Esophagus muscularis mucosa (tissue), 4 donors: ENCODE data around the gene SLC39A11. TPM values are rescaled to one million over a fixed set of nuclear protein-coding genes. Genes with fewer than 3 reads are reported as not detected.

ENCODE experiments used
- DNase-seq: peaks from one replicate; pipeline ENCODE4 v3.0.0-alpha.2; 2017; ENCODE audit errors: extremely low spot score
- H3K27ac ChIP-seq, 4 donors: fragments of 200-600 bp; sonication (generic); replicated peaks in 1 of 4; 1 replicate in 3 of 4; 2 replicates in 1 of 4; pipeline ENCODE4 v1.5.1; 2016 to 2019; ENCODE audit warnings: mild to moderate bottlenecking in 1 of 4
- H3K27me3 ChIP-seq, 4 donors: fragments of 200-600 bp; sonication (generic); one replicate each; pipeline versions ENCODE4 v1.5.1 to v1.6.0; 2016 to 2019
- H3K36me3 ChIP-seq, 4 donors: fragments of 200-600 bp; sonication (generic); one replicate each; pipeline ENCODE4 v1.5.1; 2016 to 2019
- H3K4me1 ChIP-seq, 4 donors: fragments of 200-600 bp; sonication (generic); one replicate each; pipeline ENCODE4 v1.5.1; 2016 to 2019
- H3K4me3 ChIP-seq, 4 donors: fragments of 200-600 bp; sonication (generic); 1 replicate in 2 of 4; 2 replicates in 2 of 4; pipeline ENCODE4 v1.5.1; 2016 to 2019; ENCODE audit warnings: mild to moderate bottlenecking in 4 of 4, moderate library complexity in 1 of 4
- H3K9me3 ChIP-seq, 4 donors: fragments of 200-600 bp; sonication (generic); 1 replicate in 3 of 4; 2 replicates in 1 of 4; pipeline ENCODE4 v1.5.1; 2016 to 2019
- EP300 ChIP-seq: sonication (generic); formaldehyde crosslinking; IDR thresholded peaks from one replicate; pipeline ENCODE4 v1.6.1; 2017; ENCODE audit warnings: antibody characterized with exemption
- POLR2A ChIP-seq: fragments of 450-650 bp; IDR thresholded peaks from one replicate; pipeline ENCODE4 v1.6.1; 2017; ENCODE audit warnings: antibody characterized with exemption, moderate library complexity, mild to moderate bottlenecking, low read depth
- POLR2AphosphoS5 ChIP-seq, 2 donors: sonication (generic); formaldehyde crosslinking; IDR thresholded peaks; one replicate each; pipeline ENCODE4 v1.6.1; 2017; ENCODE audit warnings: antibody characterized with exemption in 2 of 2
- WGBS: methylation state at CpG from one replicate; pipeline ENCODE4 v1.1.5; 2018; 5-methylcytosine and 5-hydroxymethylcytosine counted together
- intact Hi-C: fragments of 100-400 bp; cut with DNase I; formaldehyde crosslinking; loops from one replicate; pipeline ENCODE4 v1.15.1; 2023
- total RNA-seq, 4 donors: library from RNA; depleted of rRNA; stranded (reverse); fragments of >200 nt; gene quantifications; one replicate each; pipeline versions ENCODE4 v1.1.0 to v1.2.1, GENCODE V29; 2016
- TF ChIP-seq, protein P1 (sequence below), 3 experiments: fragments of 200-600 bp in 2 of 3; fragments of 450-650 bp in 1 of 3; sonication (generic) in 2 of 3; IDR thresholded peaks; one replicate each; pipeline ENCODE4 v1.5.1; 2017 to 2019; ENCODE audit warnings: antibody characterized with exemption in 3 of 3, mild to moderate bottlenecking in 2 of 3, moderate library complexity in 1 of 3

Gene SLC39A11
- total RNA-seq, 4 donors from 2014 or later: 7.5 to 20.2 (median 18.4) TPM

DNA sequence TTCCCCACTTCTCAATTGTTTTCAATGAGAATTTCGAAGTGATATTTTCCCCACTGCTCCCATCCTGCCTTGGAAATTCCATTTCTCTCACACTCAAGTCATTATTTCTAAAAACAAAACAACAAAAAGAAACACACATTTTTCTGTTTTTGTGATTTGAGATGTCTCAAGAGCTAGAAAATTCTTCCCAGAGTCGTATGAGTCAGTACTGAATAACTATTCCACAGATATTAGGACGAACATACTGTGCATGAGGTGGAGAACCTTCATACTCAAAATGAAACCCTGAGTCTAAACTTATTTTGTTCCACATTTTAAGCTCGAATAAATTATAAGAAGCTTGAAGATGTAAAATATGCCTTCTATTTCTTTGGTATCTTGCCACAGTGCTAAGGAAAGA is 204.6 kb downstream of the SLC39A11 start:
- Histone ChIP-seq H3K4me3 (no peak overlapping the region), H3K27me3 (no peaks in the 10 kb centered on the region), H3K27ac (no peak overlapping the region), H3K4me1 (no peaks in the 10 kb centered on the region), H3K36me3 (peaks cover 0 to 5% (median 0%) of the 10 kb centered on the region in 4 donors), H3K9me3 (no peaks in the 10 kb centered on the region)
- intact Hi-C loops: no loop called here
- no peak for DNase-seq
- TF ChIP-seq, protein P1, sequence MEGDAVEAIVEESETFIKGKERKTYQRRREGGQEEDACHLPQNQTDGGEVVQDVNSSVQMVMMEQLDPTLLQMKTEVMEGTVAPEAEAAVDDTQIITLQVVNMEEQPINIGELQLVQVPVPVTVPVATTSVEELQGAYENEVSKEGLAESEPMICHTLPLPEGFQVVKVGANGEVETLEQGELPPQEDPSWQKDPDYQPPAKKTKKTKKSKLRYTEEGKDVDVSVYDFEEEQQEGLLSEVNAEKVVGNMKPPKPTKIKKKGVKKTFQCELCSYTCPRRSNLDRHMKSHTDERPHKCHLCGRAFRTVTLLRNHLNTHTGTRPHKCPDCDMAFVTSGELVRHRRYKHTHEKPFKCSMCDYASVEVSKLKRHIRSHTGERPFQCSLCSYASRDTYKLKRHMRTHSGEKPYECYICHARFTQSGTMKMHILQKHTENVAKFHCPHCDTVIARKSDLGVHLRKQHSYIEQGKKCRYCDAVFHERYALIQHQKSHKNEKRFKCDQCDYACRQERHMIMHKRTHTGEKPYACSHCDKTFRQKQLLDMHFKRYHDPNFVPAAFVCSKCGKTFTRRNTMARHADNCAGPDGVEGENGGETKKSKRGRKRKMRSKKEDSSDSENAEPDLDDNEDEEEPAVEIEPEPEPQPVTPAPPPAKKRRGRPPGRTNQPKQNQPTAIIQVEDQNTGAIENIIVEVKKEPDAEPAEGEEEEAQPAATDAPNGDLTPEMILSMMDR (IDR thresholded peaks at IDR 0.05): no peak
- TF ChIP-seq EP300: no peak
- TF ChIP-seq POLR2A: no peak
- TF ChIP-seq POLR2AphosphoS5 (IDR thresholded peaks at IDR 0.05): no peak
- WGBS: 84% methylated on average over 4 of the region's 4 CpGs

DNA sequence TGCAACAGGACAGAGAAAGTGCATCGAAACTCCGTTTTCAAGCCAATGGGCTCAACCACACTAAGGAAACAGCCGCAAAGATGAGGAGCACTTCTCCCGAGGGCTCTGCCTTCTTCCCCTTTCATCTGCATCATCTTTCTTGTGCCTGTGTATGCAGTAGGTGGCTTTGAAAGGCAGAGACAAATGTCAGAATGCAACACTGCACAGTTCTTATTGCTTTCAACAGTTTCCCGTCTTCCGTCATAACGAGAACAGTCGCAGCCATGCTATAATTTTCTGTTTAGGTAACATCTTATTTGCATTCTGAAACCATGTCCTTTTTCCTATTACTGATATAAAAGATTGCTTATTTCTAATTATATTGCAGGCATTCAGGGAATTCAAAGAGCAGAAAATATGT is 205.2 kb downstream of the SLC39A11 start:
- H3K27me3 ChIP-seq: no peaks in the 10 kb centered on the region
- WGBS: 79% methylated on average over 8 of the region's 8 CpGs
- TF ChIP-seq POLR2A: no peak
- H3K27ac ChIP-seq: no peak overlapping the region
- H3K4me3 ChIP-seq: no peak overlapping the region
- H3K36me3 ChIP-seq: peaks cover 0 to 5% (median 0%) of the 10 kb centered on the region in 4 donors
- intact Hi-C loops: no loop called here
- no peaks in the 10 kb centered on the region for H3K9me3 ChIP-seq
- H3K4me1 ChIP-seq: no peaks in the 10 kb centered on the region
- no peak for DNase-seq

DNA sequence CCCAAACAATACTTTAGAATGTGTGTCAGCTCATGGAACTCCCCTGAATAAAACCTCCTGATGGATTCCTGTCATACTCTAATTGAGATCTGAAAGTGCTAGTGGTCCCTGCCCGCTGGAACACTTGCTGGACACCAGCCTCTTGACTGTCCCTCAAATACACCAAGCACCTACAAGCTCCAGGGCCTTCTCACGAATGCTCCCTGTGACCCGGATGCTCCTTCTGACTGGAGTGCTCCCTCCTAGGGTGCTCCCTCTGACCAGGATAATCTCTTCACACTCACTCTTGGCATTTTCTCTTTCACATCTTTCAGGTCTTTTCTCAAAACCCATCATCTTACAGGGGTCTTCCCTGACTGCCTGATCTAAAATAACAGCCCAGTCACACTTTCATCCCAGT is 205.9 kb downstream of the SLC39A11 start:
- H3K9me3 ChIP-seq: no peaks in the 10 kb centered on the region
- peaks cover 0 to 5% (median 0%) of the 10 kb centered on the region in 4 donors for H3K36me3 ChIP-seq
- no peak overlapping the region for H3K4me3 ChIP-seq
- no peaks in the 10 kb centered on the region for H3K27me3 ChIP-seq
- 100% methylated on average over 3 of the region's 3 CpGs for WGBS
- TF ChIP-seq, protein P1 (IDR thresholded peaks at IDR 0.05): no peak
- TF ChIP-seq POLR2AphosphoS5 (IDR thresholded peaks at IDR 0.05): no peak
- TF ChIP-seq EP300: no peak
- TF ChIP-seq POLR2A: no peak
- intact Hi-C loops: no loop called here
- no peak for DNase-seq
- no peak overlapping the region for H3K27ac ChIP-seq
- no peaks in the 10 kb centered on the region for H3K4me1 ChIP-seq

DNA sequence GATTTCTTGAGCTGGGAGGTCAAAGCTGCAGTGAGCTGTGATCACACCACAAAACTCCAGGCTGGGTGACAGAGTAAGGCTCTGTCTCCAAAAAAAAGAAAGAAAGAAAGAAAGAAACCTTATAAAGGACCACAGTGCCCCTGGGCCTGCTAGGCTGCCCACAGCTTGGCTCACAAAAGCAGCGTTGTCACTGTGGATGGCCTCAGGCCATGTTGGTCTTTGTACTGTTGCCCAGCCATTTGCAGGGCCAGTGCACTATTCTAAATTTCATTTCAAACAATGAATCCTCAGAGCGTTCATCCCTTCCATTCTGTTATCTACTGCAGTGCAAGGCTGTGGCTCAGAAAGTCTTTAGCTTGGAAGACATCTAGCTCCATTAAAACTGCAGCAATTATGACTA is 208.4 kb downstream of the SLC39A11 start:
- WGBS: 88% methylated on average over 2 of the region's 2 CpGs
- Histone ChIP-seq H3K36me3 (peaks cover 0 to 12% (median 3%) of the 10 kb centered on the region in 4 donors), H3K27ac (no peak overlapping the region), H3K4me1 (no peaks in the 10 kb centered on the region), H3K9me3 (peaks cover 0 to 12% (median 9%) of the 10 kb centered on the region in 4 donors), H3K27me3 (no peaks in the 10 kb centered on the region), H3K4me3 (no peak overlapping the region)
- no peak for TF ChIP-seq POLR2AphosphoS5 (IDR thresholded peaks at IDR 0.05)
- intact Hi-C loops: no loop called here
- no peak for DNase-seq

DNA sequence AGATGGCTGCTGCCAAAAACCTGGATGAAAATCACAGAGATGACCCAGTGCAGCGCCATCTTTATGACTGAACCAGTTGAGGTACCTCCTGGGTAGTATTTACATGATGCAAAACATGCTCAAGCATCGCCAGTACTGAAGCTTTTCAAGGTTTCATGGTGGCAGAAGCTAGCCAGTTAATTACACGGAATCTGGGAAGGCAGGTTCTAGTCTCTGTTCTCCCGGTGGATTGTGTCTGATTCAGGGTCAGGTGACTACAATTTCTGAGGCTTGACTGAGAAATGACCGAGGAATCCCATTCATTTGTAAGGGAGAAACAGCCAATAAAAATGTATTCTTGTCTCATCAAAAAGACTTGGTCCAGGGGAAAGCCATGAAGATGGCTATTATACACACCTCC is 209.1 kb downstream of the SLC39A11 start:
- H3K9me3 ChIP-seq: peaks cover 0 to 12% (median 9%) of the 10 kb centered on the region in 4 donors
- no peak for TF ChIP-seq EP300
- no peak for TF ChIP-seq POLR2A
- no peak for TF ChIP-seq POLR2AphosphoS5 (IDR thresholded peaks at IDR 0.05)
- TF ChIP-seq, protein P1 (IDR thresholded peaks at IDR 0.05): no peak

DNA sequence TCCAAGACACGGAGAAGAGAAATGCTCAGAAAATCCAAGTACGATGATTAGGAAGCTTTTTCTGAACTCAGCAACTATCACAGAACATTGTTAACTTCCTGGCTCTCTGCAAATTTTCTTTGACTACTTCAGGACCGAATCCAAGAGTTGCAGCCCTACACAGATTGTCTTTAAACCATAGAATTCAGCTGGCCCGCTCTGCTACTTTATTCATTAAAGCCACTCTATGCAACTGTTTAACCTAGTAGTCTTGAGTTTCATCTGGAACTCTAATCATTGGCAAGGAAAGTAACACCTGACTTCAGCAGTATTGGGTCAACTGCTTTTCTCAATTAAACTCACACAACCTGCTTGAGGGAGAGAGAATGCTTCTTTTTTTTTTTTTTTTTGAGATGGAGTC is 210.1 kb downstream of the SLC39A11 start:
- Histone ChIP-seq H3K4me3 (no peak overlapping the region), H3K27me3 (no peaks in the 10 kb centered on the region), H3K36me3 (peaks cover 0 to 12% (median 3%) of the 10 kb centered on the region in 4 donors), H3K4me1 (no peaks in the 10 kb centered on the region), H3K9me3 (peaks cover 0 to 16% (median 9%) of the 10 kb centered on the region in 4 donors), H3K27ac (no peak overlapping the region)
- intact Hi-C loops: no loop called here
- 79% methylated on average over 4 of the region's 4 CpGs for WGBS
- DNase-seq: no peak
- TF ChIP-seq POLR2A (no peak), POLR2AphosphoS5 (IDR thresholded peaks at IDR 0.05) (no peak), EP300 (no peak)
- TF ChIP-seq, protein P1 (IDR thresholded peaks at IDR 0.05): no peak

More for the DNA sequence above, 209.1 kb downstream of the SLC39A11 start:
- no peak for DNase-seq
- H3K27ac ChIP-seq: no peak overlapping the region
- 97% methylated on average over 5 of the region's 5 CpGs for WGBS
- no peaks in the 10 kb centered on the region for H3K4me1 ChIP-seq
- H3K36me3 ChIP-seq: peaks cover 0 to 12% (median 3%) of the 10 kb centered on the region in 4 donors
- intact Hi-C loops: no loop called here
- H3K27me3 ChIP-seq: no peaks in the 10 kb centered on the region
- H3K4me3 ChIP-seq: no peak overlapping the region
